H1 (cell line): ENCODE measurements around the gene ANKRD36C. TPM values are rescaled to one million over a fixed set of nuclear protein-coding genes. Genes with fewer than 3 reads are reported as not detected.
"Not testable (repeated sequence)": the region's sequence is repeated elsewhere in the genome, so short reads cannot be mapped to it uniquely, and the experiment has no call there.

Experiments used
- CTCF ChIA-PET: fragments of 300-600 bp; sonication (Branson Sonifier 250); formaldehyde crosslinking; loops from one replicate; lab custom pipeline; 2021; ENCODE audit not compliant: partially characterized antibody; lab: Charles Lee
- POLR2A ChIA-PET: fragments of 300-600 bp; sonication (Branson Sonifier 250); formaldehyde crosslinking; loops from one replicate; lab custom pipeline; 2021; ENCODE audit warnings: inconsistent platforms; ENCODE audit not compliant: partially characterized antibody; lab: Charles Lee
- DNase-seq, 2 experiments: peaks; one replicate each; pipeline versions ENCODE4 v3.0.0 to v3.0.0-alpha.2; 2010 to 2022; ENCODE audit warnings: low spot score in 2 of 2, low read depth in 1 of 2, mixed read lengths in 1 of 2
- FAIRE-seq: peaks from 2 replicates; lab custom pipeline; 2011; peaks lifted over from hg19 to GRCh38; lab: Jason Lieb, UNC
- H2AFZ ChIP-seq: 2 replicates; pipeline ENCODE4 v1.8.1; 2012; ENCODE audit warnings: low read length, inconsistent platforms
- H2AK5ac ChIP-seq: 2 replicates; pipeline ENCODE4 v1.6.1; 2013; ENCODE audit warnings: low read depth, low read length
- H2BK120ac ChIP-seq: replicated peaks from 2 replicates; pipeline ENCODE3; 2013; ENCODE audit warnings: low read depth, low read length, inconsistent platforms
- H2BK12ac ChIP-seq: 2 replicates; pipeline ENCODE4 v1.6.1; 2013; ENCODE audit warnings: low read depth, low read length
- H2BK15ac ChIP-seq: 2 replicates; pipeline ENCODE4 v1.6.1; 2013; ENCODE audit warnings: low read length
- H2BK20ac ChIP-seq: 2 replicates; pipeline ENCODE4 v1.6.1; 2013; ENCODE audit warnings: low read length
- H2BK5ac ChIP-seq: 2 replicates; pipeline ENCODE4 v1.6.1; 2013; ENCODE audit warnings: low read depth, low read length
- H3K14ac ChIP-seq: 2 replicates; pipeline ENCODE4 v1.6.1; 2013; ENCODE audit warnings: inconsistent platforms; ENCODE audit not compliant: insufficient read length
- H3K18ac ChIP-seq: 2 replicates; pipeline ENCODE4 v1.6.1; 2013; ENCODE audit warnings: low read length; ENCODE audit errors: extremely low read depth
- H3K23ac ChIP-seq: 2 replicates; pipeline ENCODE4 v1.6.1; 2013; ENCODE audit warnings: inconsistent platforms; ENCODE audit not compliant: insufficient read length
- H3K23me2 ChIP-seq: 2 replicates; pipeline ENCODE4 v1.6.1; 2013; ENCODE audit warnings: low read depth, low read length
- H3K27ac ChIP-seq: 2 replicates; pipeline ENCODE4 v1.6.1; 2011; ENCODE audit warnings: low read depth, low read length, inconsistent platforms
- H3K27me3 ChIP-seq, 4 experiments: replicated peaks in 1 of 4; 1 replicate in 1 of 4; 2 replicates in 3 of 4; pipeline versions ENCODE4 v1.6.1 to v1.8.1; 2011 to 2013; ENCODE audit warnings: low read length in 3 of 4, mild to moderate bottlenecking in 3 of 4, inconsistent platforms in 2 of 4, mixed read lengths in 2 of 4, moderate library complexity in 1 of 4; ENCODE audit not compliant: control insufficient read depth in 3 of 4, insufficient read depth in 3 of 4; ENCODE audit errors: extremely low read depth in 1 of 4
- H3K36me3 ChIP-seq, 4 experiments: 2 replicates each; pipeline versions ENCODE4 v1.6.1 to v1.8.1; 2011 to 2013; ENCODE audit warnings: mild to moderate bottlenecking in 4 of 4, low read length in 3 of 4, moderate library complexity in 2 of 4, control low read depth in 1 of 4, inconsistent platforms in 1 of 4; ENCODE audit not compliant: insufficient read depth in 4 of 4, control insufficient read depth in 2 of 4
- H3K4ac ChIP-seq: replicated peaks from 2 replicates; pipeline ENCODE3; 2013; ENCODE audit warnings: low read length, low read depth, mixed read lengths, inconsistent platforms; ENCODE audit not compliant: insufficient read length
- H3K4me1 ChIP-seq, 4 experiments: replicated peaks in 1 of 4; 1 replicate in 1 of 4; 2 replicates in 3 of 4; pipeline versions ENCODE4 v1.6.1 to v1.8.1; 2011 to 2013; ENCODE audit warnings: low read length in 3 of 4, inconsistent platforms in 2 of 4, mixed read lengths in 1 of 4; ENCODE audit not compliant: insufficient read depth in 4 of 4, control insufficient read depth in 3 of 4
- H3K4me2 ChIP-seq, 2 experiments: 2 replicates each; pipeline versions ENCODE4 v1.6.1 to v1.8.1; 2011 to 2013; ENCODE audit warnings: low read depth in 2 of 2, low read length in 2 of 2, control low read depth in 1 of 2, inconsistent platforms in 1 of 2, mild to moderate bottlenecking in 1 of 2; ENCODE audit not compliant: insufficient read depth in 1 of 2
- H3K4me3 ChIP-seq, 4 experiments: fragments of 200-600, 300-600 bp in 1 of 4; sonication (generic), shearing (Covaris generic), sonication (Bioruptor Twin) in 1 of 4; 2 replicates each; pipeline versions ENCODE4 v1.5.1 to v1.8.1; 2011 to 2016; ENCODE audit warnings: low read length in 4 of 4, low read depth in 3 of 4, control low read depth in 2 of 4, inconsistent platforms in 2 of 4, mild to moderate bottlenecking in 2 of 4, mixed read lengths in 1 of 4, moderate library complexity in 1 of 4; ENCODE audit not compliant: insufficient read depth in 2 of 4; ENCODE audit errors: extremely low read depth in 1 of 4
- H3K56ac ChIP-seq: replicated peaks from 2 replicates; pipeline ENCODE3; 2013; ENCODE audit warnings: low read depth, mild to moderate bottlenecking, mixed read lengths, low read length, inconsistent platforms; ENCODE audit not compliant: insufficient read length
- H3K79me1 ChIP-seq: 2 replicates; pipeline ENCODE4 v1.6.1; 2013; ENCODE audit warnings: low read depth, low read length, control low read depth
- H3K79me2 ChIP-seq, 2 experiments: 2 replicates each; pipeline versions ENCODE4 v1.6.1 to v1.8.1; 2012 to 2013; ENCODE audit warnings: low read length in 2 of 2, mild to moderate bottlenecking in 2 of 2, inconsistent platforms in 1 of 2; ENCODE audit not compliant: insufficient read depth in 2 of 2, control insufficient read depth in 1 of 2
- H3K9ac ChIP-seq, 4 experiments: replicated peaks in 1 of 4; 1 replicate in 1 of 4; 2 replicates in 3 of 4; pipeline versions ENCODE4 v1.6.1 to v1.8.1; 2011 to 2013; ENCODE audit warnings: low read depth in 3 of 4, low read length in 3 of 4, control low read depth in 2 of 4, mild to moderate bottlenecking in 2 of 4, moderate library complexity in 2 of 4, inconsistent platforms in 1 of 4; ENCODE audit errors: extremely low read depth in 1 of 4
- H3K9me3 ChIP-seq, 2 experiments: 2 replicates each; pipeline versions ENCODE4 v1.6.1 to v1.8.1; 2012 to 2013; ENCODE audit warnings: mild to moderate bottlenecking in 2 of 2, moderate library complexity in 2 of 2, control low read depth in 1 of 2, inconsistent platforms in 1 of 2, low read depth in 1 of 2, low read length in 1 of 2, mixed read lengths in 1 of 2; ENCODE audit not compliant: insufficient read depth in 2 of 2
- H4K20me1 ChIP-seq, 2 experiments: replicated peaks in 1 of 2; 2 replicates each; pipeline versions ENCODE3 to v1.8.1; 2011 to 2013; ENCODE audit warnings: inconsistent platforms in 2 of 2, low read length in 2 of 2, mild to moderate bottlenecking in 1 of 2; ENCODE audit not compliant: insufficient read depth in 2 of 2, control insufficient read depth in 1 of 2
- H4K5ac ChIP-seq: 2 replicates; pipeline ENCODE4 v1.6.1; 2013; ENCODE audit warnings: low read length, low read depth, mixed read lengths, inconsistent platforms; ENCODE audit not compliant: insufficient read length
- H4K8ac ChIP-seq: 2 replicates; pipeline ENCODE4 v1.8.0; 2013; ENCODE audit warnings: mild to moderate bottlenecking, moderate library complexity, low read length, inconsistent platforms; ENCODE audit not compliant: insufficient read depth; ENCODE audit errors: extremely low read depth
- H4K91ac ChIP-seq: replicated peaks from 2 replicates; pipeline ENCODE3; 2013; ENCODE audit warnings: low read length, mixed read lengths, inconsistent platforms; ENCODE audit not compliant: insufficient read length
- WGBS, 2 experiments: shearing (Covaris generic) in 1 of 2; methylation state at CpG; one replicate each; pipeline versions ENCODE4 v1.1.6 to v1.1.7; 2013 to 2015; ENCODE audit warnings: low lambda C conversion rate in 2 of 2, mixed read lengths in 2 of 2, inconsistent platforms in 1 of 2, low coverage in 1 of 2, missing lambda C conversion rate in 1 of 2; ENCODE audit not compliant: insufficient replicate concordance in 2 of 2, insufficient coverage in 1 of 2, insufficient read length in 1 of 2; ENCODE audit errors: extremely low coverage in 1 of 2, missing lambda C conversion rate in 1 of 2; 5-methylcytosine and 5-hydroxymethylcytosine counted together
- polyA plus RNA-seq, 7 experiments: library from polyadenylated mRNA; depleted of rRNA in 3 of 7; stranded (reverse) in 5 of 7; unstranded in 2 of 7; fragments of >200 nt in 5 of 7; fragments of 200-250 nt in 2 of 7; gene quantifications; 1 replicate in 5 of 7; 2 replicates in 1 of 7; 4 replicates in 1 of 7; pipeline versions ENCODE4 v1.2.1 to v1.2.3, GENCODE V29; 2011 to 2013; ENCODE audit warnings: missing spikeins in 2 of 7, mixed read lengths in 2 of 7
- total RNA-seq: library from RNA; stranded (reverse); fragmentation: NEBNext Ultra II Directional; extraction: Animal tissue kit (Norgen Biotek cat#: 25700); gene quantifications from 2 replicates; pipeline ENCODE4 v1.2.1, GENCODE V29; 2021

The ANKRD36C gene
- total and polyA plus RNA-seq, 2 of the 8 experiments (the other 6 are each of a cell fraction or from before 2014, with no cell fraction given): 1.1 to 7.3 TPM

- POLR2A ChIA-PET, H3K4me3 ChIP-seq, H2BK20ac ChIP-seq, H2BK15ac ChIP-seq, H3K18ac ChIP-seq, H3K23ac ChIP-seq, FAIRE-seq, H2BK12ac ChIP-seq, H3K27me3 ChIP-seq, H3K56ac ChIP-seq, H3K27ac ChIP-seq, H4K5ac ChIP-seq, H3K4ac ChIP-seq, H3K9ac ChIP-seq, H4K8ac ChIP-seq, H2AK5ac ChIP-seq, H3K23me2 ChIP-seq, H3K14ac ChIP-seq, H2AFZ ChIP-seq, CTCF ChIA-PET, H3K36me3 ChIP-seq, H4K91ac ChIP-seq, H4K20me1 ChIP-seq, H3K79me1 ChIP-seq, H3K4me1 ChIP-seq, H2BK5ac ChIP-seq, H2BK120ac ChIP-seq, H3K79me2 ChIP-seq, H3K9me3 ChIP-seq, DNase-seq, H3K4me2 ChIP-seq: not testable (repeated sequence)
- 60% methylated on average over 1 of the region's 1 CpG; no CpG with 5 or more reads in 1 of the 2 experiments for WGBS, 2 experiments
These were observed 43.6 kb downstream of the ANKRD36C start for GRCh38 chr2:95948039-95948438.

- H4K91ac ChIP-seq, H2BK15ac ChIP-seq, H4K5ac ChIP-seq, H3K23me2 ChIP-seq, H3K4me1 ChIP-seq, H2AK5ac ChIP-seq, H3K27me3 ChIP-seq, H3K4me3 ChIP-seq, H4K8ac ChIP-seq, H3K79me1 ChIP-seq, H3K56ac ChIP-seq, DNase-seq, H3K9me3 ChIP-seq, H2BK20ac ChIP-seq, H3K4me2 ChIP-seq, H3K27ac ChIP-seq, H3K9ac ChIP-seq, H2BK12ac ChIP-seq, H3K79me2 ChIP-seq, POLR2A ChIA-PET, CTCF ChIA-PET, H2BK5ac ChIP-seq, H3K23ac ChIP-seq, H3K14ac ChIP-seq, H3K36me3 ChIP-seq, H2AFZ ChIP-seq, H3K18ac ChIP-seq, FAIRE-seq, H4K20me1 ChIP-seq, H2BK120ac ChIP-seq, H3K4ac ChIP-seq: not testable (repeated sequence)
- 87% methylated on average over 11 of the region's 11 CpGs; no CpG with 5 or more reads in 1 of the 2 experiments for WGBS, 2 experiments
These were observed 51.7 kb downstream of the ANKRD36C start for GRCh38 chr2:95939947-95940346.
